ENCODE data around the gene SESN1. TPM values are rescaled to one million over a fixed set of nuclear protein-coding genes. Genes with fewer than 3 reads are reported as not detected.

The SESN1 gene
- polyA plus RNA-seq, 5 donors = 51.7 to 86.7 (median 79.9) TPM

- no peak for DNase-seq
Observed at GRCh38 chr6:109062767-109063352, 31.8 kb downstream of the SESN1 start.

GRCh38 chr6:109062216-109062615 lies 32.4 kb downstream of the SESN1 start:
- no peak for DNase-seq

GRCh38 chr6:109060571-109060970 lies 34.1 kb downstream of the SESN1 start:
- no peak for DNase-seq

- no peak for DNase-seq
Observed at GRCh38 chr6:109059571-109060021, 35.0 kb downstream of the SESN1 start.

- no peak for DNase-seq
Observed at GRCh38 chr6:109059153-109059552, 35.5 kb downstream of the SESN1 start.

- DNase-seq = no peak
Observed at GRCh38 chr6:109058620-109059019, 36.0 kb downstream of the SESN1 start.

- no peak for DNase-seq
Observed at GRCh38 chr6:109056661-109057060, 38.0 kb downstream of the SESN1 start.

- no peak for DNase-seq
Observed at GRCh38 chr6:109055771-109056235, 38.8 kb downstream of the SESN1 start.

- DNase-seq = no peak
Observed at GRCh38 chr6:109053336-109053735, 41.3 kb downstream of the SESN1 start.

- DNase-seq = no peak
Observed at GRCh38 chr6:109052852-109053251, 41.8 kb downstream of the SESN1 start.

- no peak for DNase-seq
Observed at GRCh38 chr6:109052018-109052651, 42.5 kb downstream of the SESN1 start.

- no peak for DNase-seq
Observed at GRCh38 chr6:109051301-109052017, 43.2 kb downstream of the SESN1 start.

GRCh38 chr6:109050447-109051102 lies 44.1 kb downstream of the SESN1 start:
- no peak for DNase-seq

GRCh38 chr6:109050012-109050411 lies 44.6 kb downstream of the SESN1 start:
- no peak for DNase-seq

GRCh38 chr6:109048670-109049415 lies 45.8 kb downstream of the SESN1 start:
- DNase-seq = no peak

- no peak for DNase-seq
Observed at GRCh38 chr6:109048176-109048575, 46.5 kb downstream of the SESN1 start.

GRCh38 chr6:109045493-109045892 lies 49.2 kb downstream of the SESN1 start:
- no peak for DNase-seq

GRCh38 chr6:109039795-109040194 lies 54.9 kb downstream of the SESN1 start:
- DNase-seq = peak in 1 of 2 donors; percentile 28

GRCh38 chr6:109038837-109039398 lies 55.7 kb downstream of the SESN1 start:
- DNase-seq = no peak

- DNase-seq = no peak
Observed at GRCh38 chr6:109036574-109037294, 57.9 kb downstream of the SESN1 start.

- DNase-seq = no peak
Observed at GRCh38 chr6:109034526-109034925, 60.1 kb downstream of the SESN1 start.

All from right lung (tissue), 5 donors.